ENCODE measurements around the gene DCLK1. TPM values are rescaled to one million over a fixed set of nuclear protein-coding genes. Genes with fewer than 3 reads are reported as not detected.
A peak's percentile ranks its signal among the peaks of the same experiment; 100 is the strongest.

Gene DCLK1
- total and polyA plus RNA-seq, 2 donors (not counting 1 experiment from before 2014, with no cell fraction given), result 0.56 to 6.3 TPM

GRCh38 chr13:35936246-35936978 is 194.8 kb downstream of the DCLK1 start:
- Histone ChIP-seq H3K27me3 (ENCODE audit: control insufficient read depth, insufficient read depth, low read length) (no peaks in the 10 kb centered on the region), H3K9me3 (ENCODE audit: control insufficient read depth, insufficient read depth, low read depth, low read length) (no peaks in the 10 kb centered on the region), H4K20me1 (ENCODE audit: control insufficient read depth, extremely low read depth, insufficient read depth, low read length) (no peaks in the 10 kb centered on the region), H3K9ac (ENCODE audit: insufficient read depth, low read length) (no peak overlapping the region), H3K4me3 (replicated peaks in 1 of 4; ENCODE audit: control extremely low read depth in 1 of 4, insufficient read depth in 1 of 4, low read depth in 3 of 4, low read length in 4 of 4) (no peak overlapping the region), H2AFZ (ENCODE audit: low read length) (no peak overlapping the region), H3K79me2 (ENCODE audit: control insufficient read depth, insufficient read depth, low read length) (no peaks in the 10 kb centered on the region), H3K4me1 (ENCODE audit: control insufficient read depth, extremely low read depth, insufficient read depth, low read length) (no peaks in the 10 kb centered on the region), H3K36me3 (ENCODE audit: control insufficient read depth, insufficient read depth, low read length) (no peaks in the 10 kb centered on the region), H3K4me2 (ENCODE audit: extremely low read depth, insufficient read depth, low read length) (no peak overlapping the region), H3K27ac (ENCODE audit: insufficient read depth, low read length) (no peak overlapping the region)
- no peak for DNase-seq (ENCODE audit: low read depth in 2 of 2)
- TF ChIP-seq CTCF (conservative IDR thresholded peaks at IDR 0.05 in 1 of 2, IDR thresholded peaks at IDR 0.05 in 1 of 2; ENCODE audit: low read depth in 1 of 2, low read length in 2 of 2) (no peak), EZH2 (IDR thresholded peaks at IDR 0.05; ENCODE audit: low read length, missing control alignments) (no peak)

- no peak overlapping the region for H3K4me3 ChIP-seq (replicated peaks in 1 of 4; ENCODE audit: control extremely low read depth in 1 of 4, insufficient read depth in 1 of 4, low read depth in 3 of 4, low read length in 4 of 4)
- no peak overlapping the region for H3K9ac ChIP-seq (ENCODE audit: insufficient read depth, low read length)
- no peaks in the 10 kb centered on the region for H4K20me1 ChIP-seq (ENCODE audit: control insufficient read depth, extremely low read depth, insufficient read depth, low read length)
- no peaks in the 10 kb centered on the region for H3K79me2 ChIP-seq (ENCODE audit: control insufficient read depth, insufficient read depth, low read length)
- TF ChIP-seq EZH2 (IDR thresholded peaks at IDR 0.05; ENCODE audit: low read length, missing control alignments), result no peak
- no peak for TF ChIP-seq CTCF (conservative IDR thresholded peaks at IDR 0.05 in 1 of 2, IDR thresholded peaks at IDR 0.05 in 1 of 2; ENCODE audit: low read depth in 1 of 2, low read length in 2 of 2)
- no peaks in the 10 kb centered on the region for H3K36me3 ChIP-seq (ENCODE audit: control insufficient read depth, insufficient read depth, low read length)
- H3K4me2 ChIP-seq (ENCODE audit: extremely low read depth, insufficient read depth, low read length), result no peak overlapping the region
- no peaks in the 10 kb centered on the region for H3K27me3 ChIP-seq (ENCODE audit: control insufficient read depth, insufficient read depth, low read length)
- no peaks in the 10 kb centered on the region for H3K9me3 ChIP-seq (ENCODE audit: control insufficient read depth, insufficient read depth, low read depth, low read length)
- no peak overlapping the region for H2AFZ ChIP-seq (ENCODE audit: low read length)
- no peak overlapping the region for H3K27ac ChIP-seq (ENCODE audit: insufficient read depth, low read length)
- H3K4me1 ChIP-seq (ENCODE audit: control insufficient read depth, extremely low read depth, insufficient read depth, low read length), result peaks cover 7% of the 10 kb centered on the region
- DNase-seq (ENCODE audit: low read depth in 2 of 2), result peak in 1 of 2 donors; percentile 20
Measured at GRCh38 chr13:35930665-35931631, 200.2 kb downstream of the DCLK1 start.

- peak; percentile 67 to 91 for DNase-seq (ENCODE audit: low read depth in 2 of 2)
Measured at GRCh38 chr13:35927567-35928021, 203.6 kb downstream of the DCLK1 start.

More at GRCh38 chr13:35927567-35928021, 203.6 kb downstream of the DCLK1 start:
- H3K4me2 ChIP-seq (ENCODE audit: extremely low read depth, insufficient read depth, low read length), result peak overlapping the region; percentile 37
- H3K9me3 ChIP-seq (ENCODE audit: control insufficient read depth, insufficient read depth, low read depth, low read length), result no peaks in the 10 kb centered on the region
- peak overlapping the region; percentile 53 for H3K27ac ChIP-seq (ENCODE audit: insufficient read depth, low read length)
- TF ChIP-seq EZH2 (IDR thresholded peaks at IDR 0.05; ENCODE audit: low read length, missing control alignments) (no peak), CTCF (conservative IDR thresholded peaks at IDR 0.05 in 1 of 2, IDR thresholded peaks at IDR 0.05 in 1 of 2; ENCODE audit: low read depth in 1 of 2, low read length in 2 of 2) (no peak)
- no peak overlapping the region for H3K4me3 ChIP-seq (replicated peaks in 1 of 4; ENCODE audit: control extremely low read depth in 1 of 4, insufficient read depth in 1 of 4, low read depth in 3 of 4, low read length in 4 of 4)
- no peaks in the 10 kb centered on the region for H3K36me3 ChIP-seq (ENCODE audit: control insufficient read depth, insufficient read depth, low read length)
- no peaks in the 10 kb centered on the region for H4K20me1 ChIP-seq (ENCODE audit: control insufficient read depth, extremely low read depth, insufficient read depth, low read length)
- H3K27me3 ChIP-seq (ENCODE audit: control insufficient read depth, insufficient read depth, low read length), result no peaks in the 10 kb centered on the region
- peaks cover 10% of the 10 kb centered on the region for H3K4me1 ChIP-seq (ENCODE audit: control insufficient read depth, extremely low read depth, insufficient read depth, low read length)
- no peak overlapping the region for H2AFZ ChIP-seq (ENCODE audit: low read length)
- H3K9ac ChIP-seq (ENCODE audit: insufficient read depth, low read length), result no peak overlapping the region
- H3K79me2 ChIP-seq (ENCODE audit: control insufficient read depth, insufficient read depth, low read length), result no peaks in the 10 kb centered on the region
